Measurements from ENCODE around the gene GCFC2. TPM values are rescaled to one million over a fixed set of nuclear protein-coding genes. Genes with fewer than 3 reads are reported as not detected.

GCFC2 gene
- total RNA-seq, 1 experiment from 2014 or later, result 18.3 TPM

DNA sequence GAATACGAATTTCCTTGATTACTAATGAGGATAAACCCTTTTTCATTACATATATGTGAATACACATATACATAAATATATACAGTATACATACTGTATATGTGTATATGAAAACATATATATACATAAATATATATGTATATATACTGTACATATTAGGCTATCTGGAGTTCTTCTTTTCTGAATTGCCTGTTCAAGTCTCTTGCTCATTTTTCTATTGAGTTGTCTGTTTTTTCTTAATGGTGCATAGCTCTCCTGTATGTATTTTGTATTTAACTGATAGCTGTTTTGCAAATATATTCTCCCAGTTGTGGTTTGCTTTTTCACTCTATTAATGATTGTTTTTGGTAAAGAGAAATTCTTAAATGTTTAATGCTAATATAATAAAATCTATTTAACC lies 8.9 kb upstream of the GCFC2 start:
- no peak for DNase-seq
- Mint-ChIP-seq H3K27me3 (ENCODE audit: low read depth) (no peaks in the 10 kb centered on the region), H3K9me3 (peaks cover 5 to 6% of the 10 kb centered on the region in 2 experiments; a peak in 3 of 5 replicates), H3K36me3 (ENCODE audit: insufficient read depth in 1 of 3, low read depth in 3 of 3) (peaks cover 0 to 8% (median 3%) of the 10 kb centered on the region in 3 experiments; a peak in 2 of 7 replicates), H3K4me3 (no peak overlapping the region), H3K4me1 (peaks cover 0 to 2% of the 10 kb centered on the region in 2 experiments; a peak in 1 of 4 replicates), H3K27ac (no peak overlapping the region)
- Histone ChIP-seq H3K27me3 (ENCODE audit: insufficient read depth, low read length) (no peaks in the 10 kb centered on the region), H2AFZ (ENCODE audit: low read length) (no peak overlapping the region), H4K5ac (ENCODE audit: insufficient read length, low read depth, low read length) (no peak overlapping the region), H2AK5ac (ENCODE audit: insufficient read length, low read length) (no peak overlapping the region), H3K23me2 (ENCODE audit: insufficient read length, low read depth, low read length, poor library complexity, severe bottlenecking) (no peaks in the 10 kb centered on the region), H3K23ac (ENCODE audit: insufficient read length, low read depth, low read length) (no peak overlapping the region), H3T11ph (ENCODE audit: low read length) (no peak overlapping the region), H3K27ac (ENCODE audit: insufficient read length, low read depth, low read length) (no peak overlapping the region), H2BK12ac (ENCODE audit: insufficient read length, low read depth, low read length) (no peak overlapping the region), H4K20me1 (ENCODE audit: control insufficient read depth, insufficient read depth, insufficient read length) (no peaks in the 10 kb centered on the region), H3K9ac (ENCODE audit: extremely low read depth, insufficient read length, low read length) (no peak overlapping the region), H4K91ac (ENCODE audit: insufficient read length, low read depth, low read length) (no peak overlapping the region), H3K18ac (ENCODE audit: insufficient read length, low read depth, low read length) (no peak overlapping the region), H4K8ac (replicated peaks; ENCODE audit: insufficient read length, low read depth, low read length) (no peak overlapping the region), H3K4ac (ENCODE audit: low read depth, low read length) (no peak overlapping the region), H3K79me2 (ENCODE audit: insufficient read depth, low read length) (no peaks in the 10 kb centered on the region), H2BK120ac (ENCODE audit: low read depth, low read length, poor library complexity, severe bottlenecking) (no peak overlapping the region), H3K79me1 (ENCODE audit: insufficient read depth, low read depth, low read length, poor library complexity, severe bottlenecking) (no peaks in the 10 kb centered on the region), H2BK5ac (ENCODE audit: insufficient read length, low read length) (no peak overlapping the region), H3K14ac (ENCODE audit: insufficient read depth, low read length) (no peak overlapping the region), H2BK20ac (ENCODE audit: low read depth, low read length, poor library complexity, severe bottlenecking) (no peak overlapping the region), H3K56ac (ENCODE audit: insufficient read length, low read depth, low read length) (no peak overlapping the region), H2BK15ac (ENCODE audit: low read depth, low read length) (no peak overlapping the region), H3K4me1 (ENCODE audit: insufficient read depth, low read length) (no peaks in the 10 kb centered on the region), H3K4me2 (ENCODE audit: insufficient read depth, insufficient read length, low read length) (no peak overlapping the region), H3K9me3 (ENCODE audit: control insufficient read depth, low read depth, low read length) (no peaks in the 10 kb centered on the region)
- TF ChIP-seq, protein P1, sequence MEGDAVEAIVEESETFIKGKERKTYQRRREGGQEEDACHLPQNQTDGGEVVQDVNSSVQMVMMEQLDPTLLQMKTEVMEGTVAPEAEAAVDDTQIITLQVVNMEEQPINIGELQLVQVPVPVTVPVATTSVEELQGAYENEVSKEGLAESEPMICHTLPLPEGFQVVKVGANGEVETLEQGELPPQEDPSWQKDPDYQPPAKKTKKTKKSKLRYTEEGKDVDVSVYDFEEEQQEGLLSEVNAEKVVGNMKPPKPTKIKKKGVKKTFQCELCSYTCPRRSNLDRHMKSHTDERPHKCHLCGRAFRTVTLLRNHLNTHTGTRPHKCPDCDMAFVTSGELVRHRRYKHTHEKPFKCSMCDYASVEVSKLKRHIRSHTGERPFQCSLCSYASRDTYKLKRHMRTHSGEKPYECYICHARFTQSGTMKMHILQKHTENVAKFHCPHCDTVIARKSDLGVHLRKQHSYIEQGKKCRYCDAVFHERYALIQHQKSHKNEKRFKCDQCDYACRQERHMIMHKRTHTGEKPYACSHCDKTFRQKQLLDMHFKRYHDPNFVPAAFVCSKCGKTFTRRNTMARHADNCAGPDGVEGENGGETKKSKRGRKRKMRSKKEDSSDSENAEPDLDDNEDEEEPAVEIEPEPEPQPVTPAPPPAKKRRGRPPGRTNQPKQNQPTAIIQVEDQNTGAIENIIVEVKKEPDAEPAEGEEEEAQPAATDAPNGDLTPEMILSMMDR (conservative IDR thresholded peaks at IDR 0.05), result no peak
- whole genome bisulfite sequencing (ENCODE audit: extremely low coverage, insufficient read length, low lambda C conversion rate), result no CpG with 5 or more reads among the region's 1 CpG
